Thymus (tissue), 11 donors: ENCODE results near the gene C1QL2. TPM values are rescaled to one million over a fixed set of nuclear protein-coding genes. Genes with fewer than 3 reads are reported as not detected.

Source experiments
- DNase-seq, 9 donors: peaks; one replicate each; pipeline ENCODE4 v3.0.0-alpha.2; 2013; ENCODE audit warnings: low spot score in 9 of 9, low read depth in 6 of 9, missing footprints in 1 of 9
- H3K27ac ChIP-seq, 2 donors: one replicate each; pipeline ENCODE4 v1.5.1; 2013; ENCODE audit warnings: control low read depth in 1 of 2, low read depth in 1 of 2, low read length in 1 of 2, mild to moderate bottlenecking in 1 of 2, moderate library complexity in 1 of 2
- H3K27me3 ChIP-seq, 2 donors: one replicate each; pipeline ENCODE4 v1.5.1; 2013; ENCODE audit warnings: low read length in 1 of 2; ENCODE audit not compliant: control insufficient read depth in 2 of 2, insufficient read depth in 1 of 2
- H3K36me3 ChIP-seq, 2 donors: one replicate each; pipeline ENCODE4 v1.5.1; 2013; ENCODE audit warnings: low read length in 1 of 2, mild to moderate bottlenecking in 1 of 2, moderate library complexity in 1 of 2; ENCODE audit not compliant: control insufficient read depth in 2 of 2, insufficient read depth in 2 of 2
- H3K4me1 ChIP-seq, 2 donors: one replicate each; pipeline ENCODE4 v1.5.1; 2013; ENCODE audit warnings: low read length in 2 of 2; ENCODE audit not compliant: control insufficient read depth in 2 of 2, insufficient read depth in 2 of 2
- H3K4me3 ChIP-seq, 2 donors: one replicate each; pipeline ENCODE4 v1.5.1; 2013; ENCODE audit warnings: low read length in 2 of 2, control low read depth in 1 of 2, mild to moderate bottlenecking in 1 of 2
- H3K9me3 ChIP-seq, 2 donors: one replicate each; pipeline ENCODE4 v1.5.1; 2013; ENCODE audit warnings: low read length in 1 of 2, mild to moderate bottlenecking in 1 of 2; ENCODE audit not compliant: control insufficient read depth in 2 of 2, insufficient read depth in 1 of 2
- WGBS: extraction: QIAGEN DNeasy Blood & Tissue Kit; methylation state at CpG from one replicate; pipeline ENCODE4 v1.1.7; 2013; 5-methylcytosine and 5-hydroxymethylcytosine counted together
- polyA plus RNA-seq: library from polyadenylated mRNA; stranded (reverse); fragments of 200-250 nt; gene quantifications from one replicate; pipeline ENCODE4 v1.2.3, GENCODE V29; 2013
- total RNA-seq: library from RNA; stranded (reverse); fragments of 120-200 nt; gene quantifications from one replicate; pipeline ENCODE4 v1.2.4, GENCODE V29; 2013
- donor health status: healthy.

C1QL2 gene
- total and polyA plus RNA-seq, 2 donors: 0.05 to 0.89 TPM

DNA sequence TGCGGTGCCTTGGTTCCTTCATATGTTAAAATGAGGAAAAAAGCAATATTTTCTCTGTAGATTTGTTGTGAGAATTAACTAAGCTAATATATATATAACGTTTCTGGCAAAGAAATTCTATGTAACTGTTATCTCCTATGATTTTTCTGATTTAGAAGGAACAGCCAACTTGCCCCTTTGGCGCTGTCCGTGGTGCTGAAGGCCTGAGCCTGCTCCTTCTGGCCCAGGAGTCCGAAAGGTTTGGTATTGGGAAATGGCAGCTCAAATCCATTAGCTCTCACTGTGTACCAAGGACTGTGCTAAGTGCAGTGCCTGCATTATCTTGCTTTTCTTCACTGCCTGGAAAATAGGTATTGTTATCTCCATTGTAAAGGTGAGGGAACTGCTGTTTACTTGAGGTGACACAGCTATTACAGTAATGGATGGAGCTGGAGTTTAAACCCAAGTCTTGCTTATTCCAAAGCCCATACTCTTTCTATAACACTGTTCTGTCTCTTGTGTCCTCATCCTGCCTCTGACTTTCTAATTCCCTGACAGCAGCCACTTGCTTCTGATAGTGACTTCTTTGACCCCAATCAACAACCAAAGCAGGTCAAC is 52.2 kb downstream of the C1QL2 start:
- Histone ChIP-seq H3K27ac (no peak overlapping the region), H3K27me3 (no peaks in the 10 kb centered on the region), H3K9me3 (no peaks in the 10 kb centered on the region), H3K4me3 (no peak overlapping the region), H3K4me1 (no peaks in the 10 kb centered on the region), H3K36me3 (no peaks in the 10 kb centered on the region)
- peak in 7 of 9 donors; percentile 4 to 44 (median 22) for DNase-seq
- WGBS: 35% methylated on average over 5 of the region's 5 CpGs

Other genes with a start within 250 kb of the C1QL2 start
- 4.2 TPM for gene MARCO, start 216.6 kb downstream of the C1QL2 start, total RNA-seq
- gene MARCO, start 216.6 kb downstream of the C1QL2 start, polyA plus RNA-seq: 31.0 TPM
- 0.90 TPM for gene STEAP3, start 65.1 kb upstream of the C1QL2 start, total RNA-seq
- 5.5 TPM for gene STEAP3, start 65.1 kb upstream of the C1QL2 start, polyA plus RNA-seq
- gene C2orf76, start 208.1 kb upstream of the C1QL2 start, total RNA-seq: 14.7 TPM
- gene C2orf76, start 208.1 kb upstream of the C1QL2 start, polyA plus RNA-seq: 25.6 TPM
- 108 TPM for gene DBI, start 208.2 kb upstream of the C1QL2 start, total RNA-seq
- gene DBI, start 208.2 kb upstream of the C1QL2 start, polyA plus RNA-seq: 314 TPM